ENCODE data around the gene NOP16.

DNA sequence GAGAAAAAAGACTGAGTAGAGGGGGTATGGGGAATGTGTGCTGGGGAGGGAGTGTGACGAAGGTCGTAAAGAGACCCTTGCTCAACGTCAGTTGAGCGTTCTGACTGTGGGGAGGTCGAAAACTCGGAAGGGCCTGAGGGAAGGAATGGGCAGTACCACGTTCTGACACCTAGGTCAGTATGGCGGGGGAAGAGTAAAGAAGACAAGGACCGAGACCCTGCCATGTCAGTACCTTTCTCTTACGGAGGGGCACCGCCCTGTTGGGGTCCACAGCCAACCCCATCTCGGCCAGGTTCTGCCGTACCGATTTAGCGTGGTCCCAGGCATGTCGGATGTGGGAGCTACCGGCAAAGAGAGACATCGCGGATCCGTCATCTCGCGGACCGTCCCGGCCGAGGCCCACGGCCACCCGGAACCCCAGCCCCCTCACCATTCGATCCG lies 375 bp downstream of the NOP16 start:
- TF ChIP-seq SCRT1 (tag by site-specific recombination; IDR thresholded peaks at IDR 0.05; ENCODE audit: borderline replicate concordance) (no peak), GLI2 (tag by site-specific recombination; IDR thresholded peaks at IDR 0.05; ENCODE audit: borderline replicate concordance, low read depth) (no peak)
- TF ChIP-seq, protein P1, sequence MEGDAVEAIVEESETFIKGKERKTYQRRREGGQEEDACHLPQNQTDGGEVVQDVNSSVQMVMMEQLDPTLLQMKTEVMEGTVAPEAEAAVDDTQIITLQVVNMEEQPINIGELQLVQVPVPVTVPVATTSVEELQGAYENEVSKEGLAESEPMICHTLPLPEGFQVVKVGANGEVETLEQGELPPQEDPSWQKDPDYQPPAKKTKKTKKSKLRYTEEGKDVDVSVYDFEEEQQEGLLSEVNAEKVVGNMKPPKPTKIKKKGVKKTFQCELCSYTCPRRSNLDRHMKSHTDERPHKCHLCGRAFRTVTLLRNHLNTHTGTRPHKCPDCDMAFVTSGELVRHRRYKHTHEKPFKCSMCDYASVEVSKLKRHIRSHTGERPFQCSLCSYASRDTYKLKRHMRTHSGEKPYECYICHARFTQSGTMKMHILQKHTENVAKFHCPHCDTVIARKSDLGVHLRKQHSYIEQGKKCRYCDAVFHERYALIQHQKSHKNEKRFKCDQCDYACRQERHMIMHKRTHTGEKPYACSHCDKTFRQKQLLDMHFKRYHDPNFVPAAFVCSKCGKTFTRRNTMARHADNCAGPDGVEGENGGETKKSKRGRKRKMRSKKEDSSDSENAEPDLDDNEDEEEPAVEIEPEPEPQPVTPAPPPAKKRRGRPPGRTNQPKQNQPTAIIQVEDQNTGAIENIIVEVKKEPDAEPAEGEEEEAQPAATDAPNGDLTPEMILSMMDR (tag by site-specific recombination; IDR thresholded peaks at IDR 0.05) = 0 out of 2 replicates have a peak, but pooled peaks have one; percentile 14

Data from HEK293 (cell line).